VCaP (cell line): ENCODE data around the gene MAPKAPK3.
"Not testable (repeated sequence)": the region's sequence is repeated elsewhere in the genome, so short reads cannot be mapped to it uniquely, and the experiment has no call there.

Source experiments
- H3K27ac ChIP-seq: fragments of 450-650 bp; 2 replicates; pipeline ENCODE4 v1.5.1; 2017
- TF ChIP-seq, protein P1 (sequence below): fragments of 450-650 bp; conservative IDR thresholded peaks from 2 replicates; pipeline ENCODE4 v1.5.1; 2017; ENCODE audit warnings: mild to moderate bottlenecking, moderate library complexity

The MAPKAPK3 gene

DNA sequence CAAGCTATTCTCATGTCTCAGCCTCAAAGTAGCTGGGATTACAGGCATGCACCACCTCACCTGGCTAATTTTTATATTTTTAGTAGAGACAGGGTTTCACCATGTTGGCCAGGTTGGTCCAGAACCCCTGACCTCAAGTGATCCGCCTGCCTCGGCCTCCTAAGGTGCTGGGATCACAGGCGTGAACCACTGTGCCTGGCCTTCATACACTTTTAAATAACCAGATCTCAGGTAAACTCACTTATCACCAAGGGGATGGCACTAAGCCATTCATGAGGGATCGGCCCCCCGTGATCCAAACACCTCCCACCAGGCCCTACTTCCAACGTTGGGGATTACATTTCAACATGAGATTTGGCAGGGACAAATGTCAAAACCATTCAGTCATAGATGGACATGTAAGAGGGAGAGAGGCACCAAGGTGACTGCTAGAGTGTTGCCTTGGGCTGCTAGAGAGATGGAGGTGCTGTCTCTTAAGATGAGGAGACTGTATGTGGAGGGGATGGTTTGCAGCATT lies 44.4 kb downstream of the MAPKAPK3 start:
- no peak overlapping the region for H3K27ac ChIP-seq
- TF ChIP-seq, protein P1, sequence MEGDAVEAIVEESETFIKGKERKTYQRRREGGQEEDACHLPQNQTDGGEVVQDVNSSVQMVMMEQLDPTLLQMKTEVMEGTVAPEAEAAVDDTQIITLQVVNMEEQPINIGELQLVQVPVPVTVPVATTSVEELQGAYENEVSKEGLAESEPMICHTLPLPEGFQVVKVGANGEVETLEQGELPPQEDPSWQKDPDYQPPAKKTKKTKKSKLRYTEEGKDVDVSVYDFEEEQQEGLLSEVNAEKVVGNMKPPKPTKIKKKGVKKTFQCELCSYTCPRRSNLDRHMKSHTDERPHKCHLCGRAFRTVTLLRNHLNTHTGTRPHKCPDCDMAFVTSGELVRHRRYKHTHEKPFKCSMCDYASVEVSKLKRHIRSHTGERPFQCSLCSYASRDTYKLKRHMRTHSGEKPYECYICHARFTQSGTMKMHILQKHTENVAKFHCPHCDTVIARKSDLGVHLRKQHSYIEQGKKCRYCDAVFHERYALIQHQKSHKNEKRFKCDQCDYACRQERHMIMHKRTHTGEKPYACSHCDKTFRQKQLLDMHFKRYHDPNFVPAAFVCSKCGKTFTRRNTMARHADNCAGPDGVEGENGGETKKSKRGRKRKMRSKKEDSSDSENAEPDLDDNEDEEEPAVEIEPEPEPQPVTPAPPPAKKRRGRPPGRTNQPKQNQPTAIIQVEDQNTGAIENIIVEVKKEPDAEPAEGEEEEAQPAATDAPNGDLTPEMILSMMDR = no peak

DNA sequence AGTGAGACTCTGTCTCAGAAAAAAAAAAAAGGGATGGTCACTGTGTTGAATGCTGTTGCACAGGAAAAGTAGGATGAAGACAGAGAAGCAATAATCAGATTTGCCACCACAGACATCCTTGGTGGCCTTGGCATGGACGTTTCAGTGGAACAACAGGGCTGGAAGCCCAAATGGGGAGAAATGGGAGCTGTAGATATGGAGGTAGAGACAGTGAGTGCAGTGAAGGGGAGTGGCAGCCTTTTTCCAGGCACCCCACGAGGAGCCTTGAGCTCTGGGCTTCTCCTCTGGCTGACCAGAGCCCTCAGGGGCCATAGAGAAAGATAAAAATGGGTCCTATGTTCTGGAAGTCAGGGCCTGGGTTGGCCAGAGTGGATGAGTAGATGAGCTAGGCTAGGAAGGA lies 45.5 kb downstream of the MAPKAPK3 start:
- no peak overlapping the region for H3K27ac ChIP-seq
- TF ChIP-seq, protein P1 = no peak

DNA sequence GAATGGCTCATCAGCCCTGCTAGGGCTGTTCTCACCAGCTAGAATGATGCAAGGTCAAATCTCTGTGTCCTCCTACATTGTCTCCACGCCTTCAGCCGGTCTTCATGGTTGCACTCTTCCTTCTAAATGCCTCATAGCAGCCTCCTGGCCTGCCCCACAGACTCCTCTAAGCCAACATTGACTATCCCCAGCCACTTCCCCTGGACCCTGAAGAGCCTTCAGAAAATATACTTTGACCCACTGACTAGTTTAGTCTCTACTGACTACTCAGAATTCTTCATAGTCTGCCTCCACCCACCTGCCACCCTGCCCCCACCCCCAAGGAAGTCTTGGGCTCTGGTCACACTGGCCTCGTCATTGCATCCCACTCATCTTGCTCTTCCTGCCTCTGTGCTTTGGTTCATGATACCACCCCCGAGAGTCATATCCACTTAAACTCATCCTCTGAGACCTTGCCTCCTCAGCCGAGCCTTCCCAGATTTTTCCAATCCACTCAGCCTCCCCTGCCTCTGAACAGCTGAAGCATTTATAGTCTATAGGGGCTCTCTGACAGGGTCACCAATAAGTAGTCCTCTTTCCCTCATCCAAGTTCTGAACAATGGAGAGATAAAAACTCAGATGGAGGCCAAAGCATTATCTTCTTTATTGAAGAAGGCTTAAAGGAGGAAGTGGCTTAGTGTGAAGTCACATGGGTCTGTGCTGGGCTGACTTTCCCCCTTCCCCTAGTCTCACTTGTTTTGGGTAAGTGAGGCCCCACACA lies 48.3 kb downstream of the MAPKAPK3 start:
- TF ChIP-seq, protein P1 = no peak
- H3K27ac ChIP-seq = no peak overlapping the region

DNA sequence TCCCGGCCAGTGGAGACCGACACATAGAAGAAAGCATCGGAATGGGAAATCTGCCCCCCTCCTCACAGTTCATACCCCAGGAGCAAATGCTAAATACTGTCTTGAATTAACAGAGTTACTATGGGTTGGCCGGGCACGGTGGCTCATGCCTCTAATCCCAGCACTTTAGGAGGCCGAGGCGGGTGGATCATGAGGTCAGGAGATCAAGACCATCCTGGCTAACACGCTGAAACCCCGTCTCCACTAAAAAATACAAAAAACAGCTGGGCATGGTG lies 48.8 kb downstream of the MAPKAPK3 start:
- not testable (repeated sequence) for H3K27ac ChIP-seq

DNA sequence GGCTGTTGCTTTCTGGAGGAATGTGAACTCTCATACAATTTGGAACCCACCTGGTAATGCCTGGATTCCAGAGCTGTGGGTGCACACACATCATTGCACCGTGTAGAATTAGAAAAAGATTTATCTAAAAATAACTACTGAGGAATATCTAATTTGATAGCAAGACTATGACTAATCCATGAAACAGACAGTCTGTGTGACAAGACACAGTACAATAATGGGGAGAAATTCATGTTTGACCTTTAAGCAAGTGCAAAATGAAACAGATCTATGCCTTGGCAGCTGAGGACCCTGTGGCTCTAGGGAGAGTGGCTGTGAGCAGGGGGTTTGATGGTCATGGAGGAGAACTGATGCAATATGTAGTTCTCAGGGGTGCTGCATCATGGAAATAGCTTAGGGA lies 49.9 kb downstream of the MAPKAPK3 start:
- TF ChIP-seq, protein P1 = no peak
- no peak overlapping the region for H3K27ac ChIP-seq

DNA sequence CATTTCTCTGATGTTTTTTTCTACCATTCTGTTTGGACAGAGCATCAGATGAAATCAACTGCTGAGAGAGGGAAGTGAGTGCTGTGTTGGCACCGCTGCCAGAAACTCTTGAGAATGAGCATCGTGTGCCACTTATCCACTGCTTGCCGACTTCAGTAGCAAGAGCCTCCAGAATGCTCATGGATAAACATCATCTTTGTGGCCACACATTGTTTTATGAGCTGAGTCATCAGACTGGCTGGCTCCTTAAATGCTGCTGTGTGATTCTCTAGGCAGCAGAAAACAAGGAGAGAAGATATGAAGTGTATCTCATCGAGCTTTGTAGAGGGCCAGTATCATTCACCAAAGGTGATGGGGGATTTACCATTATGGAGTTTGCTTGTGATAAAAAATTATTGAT lies 54.4 kb downstream of the MAPKAPK3 start:
- no peak overlapping the region for H3K27ac ChIP-seq

DNA sequence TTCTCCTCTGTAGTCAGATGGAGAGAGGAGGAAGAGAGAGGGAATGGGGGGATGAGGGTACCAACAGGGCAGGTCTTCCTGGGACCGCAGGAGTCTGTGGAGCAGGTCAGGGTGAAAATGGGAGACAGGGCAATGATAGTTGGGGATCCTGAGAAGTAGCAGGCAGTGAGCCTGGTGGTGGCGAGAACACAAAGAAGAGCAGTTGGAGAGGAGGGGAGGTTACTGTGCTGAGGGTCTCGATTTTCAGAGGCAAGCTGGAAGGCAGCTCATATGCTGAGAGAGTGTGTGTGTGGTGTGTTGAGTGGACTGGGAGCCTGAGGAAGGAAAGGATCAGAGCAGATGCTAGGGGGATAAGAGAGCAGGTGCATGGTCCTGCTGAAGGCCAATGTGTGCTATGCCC lies 55.7 kb downstream of the MAPKAPK3 start:
- H3K27ac ChIP-seq = no peak overlapping the region
- TF ChIP-seq, protein P1 = no peak

More for the DNA sequence above, 54.4 kb downstream of the MAPKAPK3 start:
- TF ChIP-seq, protein P1 = no peak

DNA sequence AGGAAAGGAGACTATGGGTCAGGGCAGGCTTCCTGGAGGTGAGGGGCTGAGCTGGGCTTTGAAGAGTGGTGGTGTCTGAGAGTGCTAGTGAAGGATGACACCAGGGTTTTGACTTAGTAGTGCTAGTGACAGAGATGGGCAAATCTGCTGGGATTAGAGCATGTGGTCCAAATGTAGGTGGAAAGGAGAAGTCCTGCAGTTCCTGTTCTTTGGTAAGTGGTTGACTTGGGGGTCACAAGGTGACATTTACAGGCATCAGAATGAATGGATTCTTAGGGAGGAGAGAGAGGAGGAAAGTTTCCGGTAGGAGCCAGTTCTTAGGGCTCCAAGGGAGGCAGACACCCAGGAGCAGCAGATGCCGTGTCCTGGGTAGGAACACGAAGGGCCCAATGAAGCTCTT lies 57.0 kb downstream of the MAPKAPK3 start:
- TF ChIP-seq, protein P1 = no peak
- no peak overlapping the region for H3K27ac ChIP-seq
